Transverse colon (tissue), 4 donors: Measurements from ENCODE around the gene ROR1. TPM values are rescaled to one million over a fixed set of nuclear protein-coding genes. Genes with fewer than 3 reads are reported as not detected.

Source experiments
- DNase-seq: peaks from one replicate; pipeline ENCODE4 v3.0.0-alpha.2; 2019
- H3K27ac ChIP-seq, 4 donors: fragments of 200-600 bp; sonication (generic); 2 replicates each; pipeline ENCODE4 v1.5.1; 2016 to 2018; ENCODE audit warnings: inconsistent platforms in 4 of 4
- H3K27me3 ChIP-seq: fragments of 200-600 bp; sonication (generic); 2 replicates; pipeline ENCODE4 v1.5.1; 2017; ENCODE audit warnings: inconsistent platforms
- H3K36me3 ChIP-seq, 4 donors: fragments of 200-600 bp; sonication (generic); 2 replicates each; pipeline ENCODE4 v1.5.1; 2017 to 2019; ENCODE audit warnings: inconsistent platforms in 4 of 4
- H3K4me1 ChIP-seq, 4 donors: fragments of 200-600 bp; sonication (generic); 2 replicates each; pipeline ENCODE4 v1.5.1; 2017 to 2020; ENCODE audit warnings: inconsistent platforms in 4 of 4
- H3K4me3 ChIP-seq, 4 donors: fragments of 200-600 bp; sonication (generic); 1 replicate in 1 of 4; 2 replicates in 3 of 4; pipeline versions ENCODE4 v1.5.1 to v1.6.1; 2017 to 2019; ENCODE audit warnings: inconsistent platforms in 4 of 4
- H3K9me3 ChIP-seq, 2 donors: fragments of 200-600 bp; sonication (generic); 2 replicates each; pipeline ENCODE4 v1.5.1; 2017 to 2019; ENCODE audit warnings: inconsistent platforms in 2 of 2
- EP300 ChIP-seq: sonication (generic); formaldehyde crosslinking; IDR thresholded peaks from one replicate; pipeline ENCODE4 v1.6.1; 2017; ENCODE audit warnings: antibody characterized with exemption, low read depth
- POLR2A ChIP-seq: fragments of 450-650 bp; IDR thresholded peaks from one replicate; pipeline ENCODE4 v1.6.1; 2016; ENCODE audit warnings: antibody characterized with exemption, mild to moderate bottlenecking, moderate library complexity
- POLR2AphosphoS5 ChIP-seq, 3 donors: sonication (generic); formaldehyde crosslinking; IDR thresholded peaks; one replicate each; pipeline ENCODE4 v1.6.1; 2016; ENCODE audit warnings: antibody characterized with exemption in 3 of 3
- WGBS, 2 donors: methylation state at CpG; one replicate each; pipeline ENCODE4 v1.1.5; 2018; ENCODE audit warnings: low coverage in 1 of 2; 5-methylcytosine and 5-hydroxymethylcytosine counted together
- in situ Hi-C, 4 donors: fragments of 200-750 bp; cut with MboI; loops; one replicate each; pipeline versions ENCODE4 v1.15.0 to v1.15.1; 2017; ENCODE audit warnings: low sequenced_read_pairs in 3 of 4, low pct_ligation_motif_present in 1 of 4, low pct_unique_long_range_greater_than_20kb in 1 of 4
- intact Hi-C: fragments of 100-400 bp; cut with DNase I; formaldehyde crosslinking; loops from one replicate; pipeline ENCODE4 v1.15.1; 2023; ENCODE audit warnings: low total_unique reads
- total RNA-seq, 4 donors: library from RNA; depleted of rRNA; stranded (reverse); fragments of >200 nt; gene quantifications; one replicate each; pipeline ENCODE4 v1.1.0, GENCODE V29; 2016
- TF ChIP-seq, protein P1 (sequence below), 5 experiments: fragments of 200-600 bp in 3 of 5; fragments of 450-650 bp in 2 of 5; sonication (generic) in 3 of 5; IDR thresholded peaks; 1 replicate in 2 of 5; 2 replicates in 3 of 5; pipeline ENCODE4 v1.5.1; 2016 to 2017; ENCODE audit warnings: antibody characterized with exemption in 5 of 5, inconsistent platforms in 3 of 5, mild to moderate bottlenecking in 2 of 5, moderate library complexity in 1 of 5

The ROR1 gene
- total RNA-seq, 4 donors from 2014 or later: 3.0 to 6.7 (median 4.6) TPM

DNA sequence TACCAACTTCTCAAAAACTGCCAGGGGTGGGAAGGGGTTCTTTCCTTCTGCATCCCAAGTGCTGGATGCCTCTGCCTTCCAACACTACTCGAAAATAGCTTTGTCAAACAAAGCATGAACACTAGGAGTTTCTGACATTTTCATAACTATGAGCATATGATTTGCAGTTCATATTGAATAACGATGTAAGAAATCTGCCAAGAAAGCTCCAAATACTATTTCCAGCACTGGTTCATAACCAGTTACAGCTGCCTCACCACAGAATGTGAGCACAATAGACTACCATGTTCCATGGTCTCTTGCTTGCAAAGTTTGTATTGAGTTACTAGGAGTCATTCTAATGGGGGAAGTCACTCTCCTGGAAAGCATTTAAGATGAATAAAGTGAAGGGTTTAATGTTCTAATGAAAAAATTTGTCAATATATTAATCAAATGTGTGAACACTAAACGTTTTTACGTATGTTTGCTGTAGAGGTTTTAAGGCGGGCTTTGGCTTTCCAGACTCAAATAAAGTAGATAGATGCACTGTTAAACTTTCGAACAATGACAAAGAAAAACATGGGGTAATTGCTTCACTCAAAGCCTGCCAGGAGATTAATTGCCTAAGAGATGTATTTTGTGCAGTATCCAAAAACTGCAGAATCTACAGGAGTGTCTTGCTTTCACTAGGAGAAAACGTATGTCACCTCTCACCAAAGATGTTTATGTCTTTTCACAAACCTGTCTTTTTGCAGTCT, 351.1 kb downstream of the ROR1 start:
- Histone ChIP-seq H3K9me3 (no peaks in the 10 kb centered on the region), H3K27ac (no peak overlapping the region), H3K27me3 (no peaks in the 10 kb centered on the region), H3K4me3 (no peak overlapping the region), H3K36me3 (no peaks in the 10 kb centered on the region), H3K4me1 (no peaks in the 10 kb centered on the region)
- in situ Hi-C loops: loop anchor here in 2 of 4 donors (25.0 kb wide), 1 partner anchor 438 kb away; no protein-coding TSS in a partner anchor
- TF ChIP-seq POLR2A: no peak
- TF ChIP-seq POLR2AphosphoS5 (IDR thresholded peaks at IDR 0.05): no peak
- TF ChIP-seq EP300: no peak
- TF ChIP-seq, protein P1, sequence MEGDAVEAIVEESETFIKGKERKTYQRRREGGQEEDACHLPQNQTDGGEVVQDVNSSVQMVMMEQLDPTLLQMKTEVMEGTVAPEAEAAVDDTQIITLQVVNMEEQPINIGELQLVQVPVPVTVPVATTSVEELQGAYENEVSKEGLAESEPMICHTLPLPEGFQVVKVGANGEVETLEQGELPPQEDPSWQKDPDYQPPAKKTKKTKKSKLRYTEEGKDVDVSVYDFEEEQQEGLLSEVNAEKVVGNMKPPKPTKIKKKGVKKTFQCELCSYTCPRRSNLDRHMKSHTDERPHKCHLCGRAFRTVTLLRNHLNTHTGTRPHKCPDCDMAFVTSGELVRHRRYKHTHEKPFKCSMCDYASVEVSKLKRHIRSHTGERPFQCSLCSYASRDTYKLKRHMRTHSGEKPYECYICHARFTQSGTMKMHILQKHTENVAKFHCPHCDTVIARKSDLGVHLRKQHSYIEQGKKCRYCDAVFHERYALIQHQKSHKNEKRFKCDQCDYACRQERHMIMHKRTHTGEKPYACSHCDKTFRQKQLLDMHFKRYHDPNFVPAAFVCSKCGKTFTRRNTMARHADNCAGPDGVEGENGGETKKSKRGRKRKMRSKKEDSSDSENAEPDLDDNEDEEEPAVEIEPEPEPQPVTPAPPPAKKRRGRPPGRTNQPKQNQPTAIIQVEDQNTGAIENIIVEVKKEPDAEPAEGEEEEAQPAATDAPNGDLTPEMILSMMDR (IDR thresholded peaks at IDR 0.05): no peak
- 71 to 73% methylated on average over 6 to 7 of the region's 7 CpGs for WGBS, 2 donors
- no peak for DNase-seq
- intact Hi-C loops: no loop called here

DNA sequence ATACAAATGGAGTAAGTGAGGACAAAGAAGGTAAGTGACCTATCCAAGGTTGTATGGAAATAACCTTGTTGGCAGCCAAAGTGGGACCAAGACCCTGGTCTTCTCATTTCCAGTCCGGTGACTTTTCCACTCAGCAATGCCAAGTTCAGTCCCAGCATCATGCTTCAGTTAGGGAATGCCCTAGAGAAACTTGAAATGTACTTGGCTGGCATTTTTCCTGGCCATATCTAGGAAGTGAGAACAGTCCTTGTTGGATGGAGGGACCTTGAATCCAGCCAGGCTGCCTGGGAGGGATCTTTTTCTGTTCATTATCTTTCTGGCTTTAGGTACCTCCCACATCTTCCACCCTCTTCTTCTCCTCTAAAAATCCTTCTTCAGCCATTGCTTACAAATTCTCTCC, 352.8 kb downstream of the ROR1 start:
- WGBS, 2 donors: 40% methylated on average over 1 of the region's 1 CpG; no CpG with 5 or more reads in 1 of the 2 donors
- no peak overlapping the region for H3K27ac ChIP-seq
- H3K4me3 ChIP-seq: no peak overlapping the region
- no peaks in the 10 kb centered on the region for H3K4me1 ChIP-seq
- no peak for DNase-seq
- TF ChIP-seq POLR2AphosphoS5 (IDR thresholded peaks at IDR 0.05) (no peak), EP300 (no peak), POLR2A (no peak)
- TF ChIP-seq, protein P1 (IDR thresholded peaks at IDR 0.05): no peak
- in situ Hi-C loops (loop anchor here in 2 of 4 donors (25.0 kb wide), 1 partner anchor 439 kb away; no protein-coding TSS in a partner anchor), intact Hi-C loops (no loop called here)
- H3K27me3 ChIP-seq: no peaks in the 10 kb centered on the region
- no peaks in the 10 kb centered on the region for H3K9me3 ChIP-seq
- no peaks in the 10 kb centered on the region for H3K36me3 ChIP-seq

DNA sequence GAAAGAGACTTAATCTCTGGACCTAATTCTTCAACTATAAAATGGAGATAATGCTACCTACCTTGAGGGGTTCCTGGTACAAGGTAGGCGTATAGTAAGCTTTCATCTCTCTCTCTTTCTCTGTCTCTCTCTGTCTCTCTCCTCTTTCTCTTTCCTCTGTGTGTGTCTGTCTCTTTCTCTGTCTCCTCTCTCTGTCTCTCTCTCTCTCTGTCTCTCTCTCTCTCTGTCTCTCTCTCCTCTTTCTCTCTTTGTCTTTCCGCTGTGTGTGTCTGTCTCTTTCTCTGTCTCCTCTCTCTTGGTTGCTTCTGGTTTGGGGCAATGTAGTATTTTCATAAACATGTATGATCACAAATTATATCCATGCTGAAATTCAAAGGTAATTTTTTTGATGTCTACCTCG, 353.5 kb downstream of the ROR1 start:
- WGBS, 2 donors: 54 to 55% methylated on average over 3 of the region's 3 CpGs
- in situ Hi-C loops (loop anchor here in 2 of 4 donors (25.0 kb wide), 1 partner anchor 440 kb away; no protein-coding TSS in a partner anchor), intact Hi-C loops (no loop called here)
- no peak overlapping the region for H3K27ac ChIP-seq
- H3K9me3 ChIP-seq: no peaks in the 10 kb centered on the region
- TF ChIP-seq POLR2AphosphoS5 (IDR thresholded peaks at IDR 0.05): no peak
- TF ChIP-seq POLR2A: no peak
- TF ChIP-seq EP300: no peak
- TF ChIP-seq, protein P1 (IDR thresholded peaks at IDR 0.05): no peak
- no peaks in the 10 kb centered on the region for H3K4me1 ChIP-seq
- no peaks in the 10 kb centered on the region for H3K27me3 ChIP-seq
- no peaks in the 10 kb centered on the region for H3K36me3 ChIP-seq
- H3K4me3 ChIP-seq: no peak overlapping the region
- no peak for DNase-seq

DNA sequence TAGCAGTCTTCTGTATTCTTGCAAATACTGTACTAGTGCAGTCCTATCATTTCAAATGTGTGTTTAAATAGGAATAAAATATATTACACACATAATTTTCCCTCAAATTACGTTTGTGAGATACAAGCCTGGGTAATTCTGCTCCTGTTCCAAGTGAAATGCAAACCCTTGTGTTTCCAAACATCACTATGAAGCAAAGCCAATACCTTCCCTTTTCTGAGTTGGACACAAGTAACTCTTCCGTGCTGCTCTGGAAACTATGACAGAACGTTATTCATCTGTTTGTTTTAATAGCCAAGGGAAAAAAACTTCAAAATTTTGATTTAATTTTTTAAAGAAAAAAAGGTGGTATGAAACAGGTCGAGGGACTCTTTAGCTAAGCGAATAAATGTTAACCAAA, 355.9 kb downstream of the ROR1 start:
- H3K4me3 ChIP-seq: no peak overlapping the region

More for the DNA sequence above, 355.9 kb downstream of the ROR1 start:
- no peak for DNase-seq
- TF ChIP-seq EP300 (no peak), POLR2A (no peak), POLR2AphosphoS5 (IDR thresholded peaks at IDR 0.05) (no peak)
- TF ChIP-seq, protein P1 (IDR thresholded peaks at IDR 0.05): no peak
- H3K27ac ChIP-seq: no peak overlapping the region
- no peaks in the 10 kb centered on the region for H3K27me3 ChIP-seq
- H3K9me3 ChIP-seq: no peaks in the 10 kb centered on the region
- intact Hi-C loops (no loop called here), in situ Hi-C loops (loop anchor here (10.0 to 25.0 kb wide), 5 partner anchors 105 to 515 kb away; partner anchors contain the start of gene ROR1 (in 1 of the 4))
- H3K36me3 ChIP-seq: no peaks in the 10 kb centered on the region
- WGBS, 2 donors: 70 to 75% methylated on average over 5 of the region's 5 CpGs
- H3K4me1 ChIP-seq: no peaks in the 10 kb centered on the region
